Measurements from ENCODE around the gene ITPA. TPM values are rescaled to one million over a fixed set of nuclear protein-coding genes. Genes with fewer than 3 reads are reported as not detected.

The ITPA gene
- total RNA-seq, 1 donor from 2014 or later: 43.4 TPM

DNA sequence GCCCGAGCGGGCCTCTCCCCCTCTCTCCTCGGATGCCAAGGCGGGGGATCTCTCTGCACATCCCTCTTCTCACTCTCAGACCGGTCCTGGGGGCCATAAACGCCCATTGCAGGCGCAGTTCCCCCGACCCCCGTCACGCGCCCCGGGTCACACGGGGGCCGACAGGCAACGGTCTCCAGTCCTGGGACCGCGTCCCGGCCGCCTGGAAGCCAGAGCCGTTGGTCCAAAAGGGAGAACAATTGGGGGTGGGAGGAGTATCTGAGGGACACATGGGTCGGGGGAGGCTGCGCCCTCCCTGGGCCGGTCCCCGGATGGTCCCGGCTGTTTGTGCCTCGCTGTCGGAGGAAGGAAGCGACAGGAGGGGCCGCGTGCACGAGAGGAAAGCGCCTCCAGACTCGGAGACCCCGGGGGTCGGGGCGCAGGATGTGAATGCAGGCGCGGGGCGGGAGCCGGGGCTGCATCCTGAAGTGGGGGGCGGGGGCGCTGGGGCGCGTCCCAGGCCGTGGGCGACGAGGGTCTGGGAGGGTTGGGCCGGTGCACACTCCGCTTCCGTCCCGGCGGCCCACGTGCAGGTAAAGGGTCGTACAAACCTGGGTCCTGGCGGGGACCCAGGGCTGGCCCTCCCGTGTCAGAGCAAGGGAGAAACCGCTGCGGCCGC is 28.8 kb downstream of the ITPA start:
- peaks cover 28% of the 10 kb centered on the region for H3K27me3 ChIP-seq
- H3K27ac ChIP-seq: no peak overlapping the region
- H3K4me1 ChIP-seq: peaks cover 10% of the 10 kb centered on the region
- intact Hi-C loops (cut with DNase I): no loop called here
- TF ChIP-seq CTCF (IDR thresholded peaks at IDR 0.05): no peak
- ATAC-seq (no peak), DNase-seq (no peak)
- peak overlapping the region; percentile 74 for H3K4me3 ChIP-seq
- no peaks in the 10 kb centered on the region for H3K9me3 ChIP-seq
- no peaks in the 10 kb centered on the region for H3K36me3 ChIP-seq

GRCh38 chr20:3238616-3239025 is 29.3 kb downstream of the ITPA start:
- DNase-seq (no peak), ATAC-seq (peak; percentile 29)
- Histone ChIP-seq H3K4me3 (peak overlapping the region; percentile 74), H3K27ac (no peak overlapping the region), H3K27me3 (peaks cover 28% of the 10 kb centered on the region), H3K36me3 (no peaks in the 10 kb centered on the region), H3K9me3 (no peaks in the 10 kb centered on the region), H3K4me1 (peaks cover 10% of the 10 kb centered on the region)
- TF ChIP-seq CTCF (IDR thresholded peaks at IDR 0.05): no peak
- intact Hi-C loops (cut with DNase I): no loop called here

GRCh38 chr20:3239026-3239866 is 29.9 kb downstream of the ITPA start, which contains the start of gene SLC4A11:
SLC4A11 (minus strand) TSS chr20:3239190; CDS start chr20:3239137, 53 bp downstream.
- Histone ChIP-seq H3K36me3 (no peaks in the 10 kb centered on the region), H3K27ac (no peak within 1 kb of the TSS), H3K4me1 (peaks cover 10% of the 10 kb centered on the region), H3K27me3 (peaks cover 28% of the 10 kb centered on the region), H3K4me3 (peak within 1 kb of the TSS; percentile 74), H3K9me3 (no peaks in the 10 kb centered on the region)
- ATAC-seq (peak; percentile 84), DNase-seq (peak; percentile 90)
- TF ChIP-seq CTCF (IDR thresholded peaks at IDR 0.05): no peak
- intact Hi-C loops (cut with DNase I): no loop called here

DNA sequence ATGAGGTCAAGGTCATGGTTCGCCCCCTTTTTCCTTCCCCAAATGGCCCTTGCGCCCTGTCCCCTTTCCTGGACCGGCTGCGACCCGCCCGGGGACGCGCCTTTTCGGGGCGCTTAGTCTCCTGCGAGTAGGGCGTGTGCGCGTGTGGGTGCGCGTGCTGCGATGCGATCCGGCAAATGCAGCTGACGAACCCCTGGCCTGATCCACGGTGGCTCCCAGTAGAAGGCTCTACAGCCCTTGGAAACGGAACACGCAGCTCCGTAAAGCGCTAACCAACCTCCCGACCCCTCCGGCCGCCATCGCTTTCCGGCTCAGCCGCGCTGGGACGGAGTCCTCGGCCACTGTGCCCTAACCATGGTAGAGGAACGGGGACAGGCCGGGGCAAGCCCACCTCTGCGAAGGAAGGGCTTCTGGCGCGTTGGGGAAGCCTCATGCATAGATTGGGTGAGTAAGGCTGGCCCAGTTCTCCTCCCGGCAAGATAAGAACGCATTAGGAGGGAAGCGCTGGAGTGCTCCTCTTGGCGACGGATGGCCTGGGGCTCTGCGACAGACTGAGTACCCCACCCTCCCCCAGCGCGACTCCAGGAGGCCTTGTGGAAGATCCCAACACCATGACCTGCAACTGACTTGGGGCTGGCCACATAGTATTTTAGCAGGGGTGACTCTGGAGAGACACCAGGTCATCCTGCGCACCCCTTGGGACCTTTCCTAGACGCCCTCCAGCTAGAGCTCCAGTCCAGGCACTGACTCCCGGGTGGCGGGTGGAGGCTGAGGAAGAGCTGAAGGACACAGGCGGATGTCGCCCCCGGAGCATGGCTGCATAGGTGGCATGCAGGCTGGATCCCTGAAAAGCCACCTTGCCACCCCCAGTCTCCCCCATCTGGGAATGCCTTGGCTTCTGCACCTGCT is 30.8 kb downstream of the ITPA start:
- Histone ChIP-seq H3K4me3 (peak overlapping the region; percentile 74), H3K4me1 (peaks cover 10% of the 10 kb centered on the region), H3K36me3 (no peaks in the 10 kb centered on the region), H3K27me3 (peaks cover 28% of the 10 kb centered on the region), H3K27ac (no peak overlapping the region), H3K9me3 (no peaks in the 10 kb centered on the region)
- intact Hi-C loops (cut with DNase I): no loop called here
- ATAC-seq (peak; percentile 33), DNase-seq (no peak)
- no peak for TF ChIP-seq CTCF (IDR thresholded peaks at IDR 0.05)

- DNase-seq: no peak
- no peak for ATAC-seq
- intact Hi-C loops (cut with DNase I): no loop called here
- peaks cover 10% of the 10 kb centered on the region for H3K4me1 ChIP-seq
- H3K27me3 ChIP-seq: peaks cover 28% of the 10 kb centered on the region
- no peaks in the 10 kb centered on the region for H3K36me3 ChIP-seq
- no peak overlapping the region for H3K27ac ChIP-seq
- H3K9me3 ChIP-seq: no peaks in the 10 kb centered on the region
- H3K4me3 ChIP-seq: peak overlapping the region; percentile 74
- no peak for TF ChIP-seq CTCF (IDR thresholded peaks at IDR 0.05)
These were observed 31.6 kb downstream of the ITPA start for GRCh38 chr20:3240776-3241363.

Measured in upper lobe of right lung (tissue), 1 donor.